Left ventricle myocardium inferior (tissue), 1 donor: ENCODE data around the gene FNBP1L. TPM values are rescaled to one million over a fixed set of nuclear protein-coding genes. Genes with fewer than 3 reads are reported as not detected.

Experiments used
- DNase-seq: peaks from one replicate; pipeline ENCODE4 v3.0.0-alpha.2; 2020
- H3K27ac ChIP-seq: fragments of 200-600 bp; replicated peaks from 2 replicates; pipeline ENCODE4 v1.8.0; 2021
- H3K27me3 ChIP-seq: fragments of 200-600 bp; 2 replicates; pipeline ENCODE4 v1.8.0; 2021; ENCODE audit warnings: low read depth
- H3K36me3 ChIP-seq: fragments of 200-600 bp; 2 replicates; pipeline ENCODE4 v1.8.0; 2021
- H3K4me1 ChIP-seq: fragments of 200-600 bp; 2 replicates; pipeline ENCODE4 v1.8.0; 2021
- H3K4me3 ChIP-seq: fragments of 200-600 bp; 2 replicates; pipeline ENCODE4 v1.8.0; 2021; ENCODE audit warnings: mild to moderate bottlenecking, moderate library complexity
- H3K9me3 ChIP-seq: fragments of 200-600 bp; replicated peaks from 2 replicates; pipeline ENCODE4 v1.8.0; 2021
- intact Hi-C: fragments of 100-400 bp; cut with micrococcal nuclease; formaldehyde crosslinking; loops from one replicate; pipeline ENCODE4 v1.11.0; 2022
- total RNA-seq: library from RNA; stranded (reverse); fragmentation: NEBNext Ultra II Directional; extraction: Animal tissue kit (Norgen Biotek cat#: 25700); gene quantifications from one replicate; pipeline ENCODE4 v1.2.1, GENCODE V29; 2021
- TF ChIP-seq, protein P1 (sequence below): fragments of 200-600 bp; IDR thresholded peaks from 2 replicates; pipeline ENCODE4 v1.8.0; 2021; ENCODE audit warnings: antibody characterized with exemption, mild to moderate bottlenecking, borderline replicate concordance
- donor health status: DM: no; HTN: yes; CAD: no; lungs with severe emphysema.

The FNBP1L gene
- total RNA-seq, 1 donor from 2014 or later = 28.0 TPM

GRCh38 chr1:93496520-93496919, 48.6 kb downstream of the FNBP1L start:
- intact Hi-C loops = no loop called here
- H3K27me3 ChIP-seq = no peaks in the 10 kb centered on the region
- TF ChIP-seq, protein P1, sequence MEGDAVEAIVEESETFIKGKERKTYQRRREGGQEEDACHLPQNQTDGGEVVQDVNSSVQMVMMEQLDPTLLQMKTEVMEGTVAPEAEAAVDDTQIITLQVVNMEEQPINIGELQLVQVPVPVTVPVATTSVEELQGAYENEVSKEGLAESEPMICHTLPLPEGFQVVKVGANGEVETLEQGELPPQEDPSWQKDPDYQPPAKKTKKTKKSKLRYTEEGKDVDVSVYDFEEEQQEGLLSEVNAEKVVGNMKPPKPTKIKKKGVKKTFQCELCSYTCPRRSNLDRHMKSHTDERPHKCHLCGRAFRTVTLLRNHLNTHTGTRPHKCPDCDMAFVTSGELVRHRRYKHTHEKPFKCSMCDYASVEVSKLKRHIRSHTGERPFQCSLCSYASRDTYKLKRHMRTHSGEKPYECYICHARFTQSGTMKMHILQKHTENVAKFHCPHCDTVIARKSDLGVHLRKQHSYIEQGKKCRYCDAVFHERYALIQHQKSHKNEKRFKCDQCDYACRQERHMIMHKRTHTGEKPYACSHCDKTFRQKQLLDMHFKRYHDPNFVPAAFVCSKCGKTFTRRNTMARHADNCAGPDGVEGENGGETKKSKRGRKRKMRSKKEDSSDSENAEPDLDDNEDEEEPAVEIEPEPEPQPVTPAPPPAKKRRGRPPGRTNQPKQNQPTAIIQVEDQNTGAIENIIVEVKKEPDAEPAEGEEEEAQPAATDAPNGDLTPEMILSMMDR = no peak
- H3K36me3 ChIP-seq = no peaks in the 10 kb centered on the region
- no peak overlapping the region for H3K27ac ChIP-seq
- H3K9me3 ChIP-seq = peaks cover 5% of the 10 kb centered on the region
- H3K4me1 ChIP-seq = peaks cover 10% of the 10 kb centered on the region
- DNase-seq = no peak
- H3K4me3 ChIP-seq = no peak overlapping the region

GRCh38 chr1:93499075-93499474, 51.2 kb downstream of the FNBP1L start:
- Histone ChIP-seq H3K27me3 (no peaks in the 10 kb centered on the region), H3K4me1 (peaks cover 32% of the 10 kb centered on the region), H3K27ac (no peak overlapping the region), H3K4me3 (no peak overlapping the region), H3K36me3 (no peaks in the 10 kb centered on the region), H3K9me3 (peaks cover 5% of the 10 kb centered on the region)
- TF ChIP-seq, protein P1 = no peak
- DNase-seq = no peak
- intact Hi-C loops = no loop called here

DNA sequence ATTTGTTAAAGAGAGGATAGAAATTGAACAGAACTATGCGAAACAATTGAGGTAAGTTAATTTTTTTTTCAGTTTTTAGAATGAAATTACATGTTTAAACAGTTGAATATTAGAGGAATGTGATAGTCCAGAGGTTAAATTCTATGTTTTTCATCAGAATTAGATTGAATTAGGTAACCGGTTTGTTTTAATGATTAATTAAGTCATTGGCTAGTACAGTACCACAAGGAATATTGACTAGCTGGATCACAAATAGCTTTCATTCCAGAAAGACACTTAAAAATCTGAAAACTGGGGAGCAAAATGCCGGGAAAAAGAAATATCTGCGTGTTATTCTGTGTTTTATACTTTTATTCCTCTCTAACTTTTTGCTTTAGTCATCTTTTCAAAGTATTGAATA, 51.6 kb downstream of the FNBP1L start:
- no peaks in the 10 kb centered on the region for H3K36me3 ChIP-seq
- no peak overlapping the region for H3K4me3 ChIP-seq
- DNase-seq = no peak
- H3K27me3 ChIP-seq = no peaks in the 10 kb centered on the region
- H3K9me3 ChIP-seq = peaks cover 4% of the 10 kb centered on the region
- TF ChIP-seq, protein P1 = no peak
- H3K4me1 ChIP-seq = peaks cover 33% of the 10 kb centered on the region
- intact Hi-C loops = no loop called here
- H3K27ac ChIP-seq = no peak overlapping the region

GRCh38 chr1:93500275-93500674, 52.4 kb downstream of the FNBP1L start:
- Histone ChIP-seq H3K36me3 (no peaks in the 10 kb centered on the region), H3K9me3 (no peaks in the 10 kb centered on the region), H3K4me3 (no peak overlapping the region), H3K27ac (no peak overlapping the region), H3K27me3 (no peaks in the 10 kb centered on the region), H3K4me1 (peaks cover 33% of the 10 kb centered on the region)
- TF ChIP-seq, protein P1 = no peak
- DNase-seq = no peak
- intact Hi-C loops = no loop called here

- DNase-seq = no peak
- H3K36me3 ChIP-seq = no peaks in the 10 kb centered on the region
- H3K27ac ChIP-seq = no peak overlapping the region
- H3K27me3 ChIP-seq = no peaks in the 10 kb centered on the region
- intact Hi-C loops = no loop called here
- no peak overlapping the region for H3K4me3 ChIP-seq
- H3K9me3 ChIP-seq = no peaks in the 10 kb centered on the region
- TF ChIP-seq, protein P1 = no peak
- H3K4me1 ChIP-seq = peaks cover 33% of the 10 kb centered on the region
These were observed 53.5 kb downstream of the FNBP1L start for GRCh38 chr1:93501399-93501798.
